DOHH2 (cell line): ENCODE results near the gene KRT24.

Experiments
- EZH2phosphoT487 ChIP-seq: fragments of 200-600 bp; sonication (generic); IDR thresholded peaks from 2 replicates; pipeline ENCODE4 v1.6.1; 2017; ENCODE audit warnings: borderline replicate concordance, mild to moderate bottlenecking, antibody characterized with exemption, low read length, moderate library complexity, mixed read lengths
- TF ChIP-seq, protein P1 (sequence below): fragments of 200-600 bp; sonication (generic); IDR thresholded peaks from one replicate; pipeline ENCODE4 v1.5.1; 2014; ENCODE audit warnings: antibody characterized with exemption, mild to moderate bottlenecking, low read depth, low read length; ENCODE audit not compliant: poor library complexity, severe bottlenecking

- no peak for TF ChIP-seq EZH2phosphoT487
- TF ChIP-seq, protein P1, sequence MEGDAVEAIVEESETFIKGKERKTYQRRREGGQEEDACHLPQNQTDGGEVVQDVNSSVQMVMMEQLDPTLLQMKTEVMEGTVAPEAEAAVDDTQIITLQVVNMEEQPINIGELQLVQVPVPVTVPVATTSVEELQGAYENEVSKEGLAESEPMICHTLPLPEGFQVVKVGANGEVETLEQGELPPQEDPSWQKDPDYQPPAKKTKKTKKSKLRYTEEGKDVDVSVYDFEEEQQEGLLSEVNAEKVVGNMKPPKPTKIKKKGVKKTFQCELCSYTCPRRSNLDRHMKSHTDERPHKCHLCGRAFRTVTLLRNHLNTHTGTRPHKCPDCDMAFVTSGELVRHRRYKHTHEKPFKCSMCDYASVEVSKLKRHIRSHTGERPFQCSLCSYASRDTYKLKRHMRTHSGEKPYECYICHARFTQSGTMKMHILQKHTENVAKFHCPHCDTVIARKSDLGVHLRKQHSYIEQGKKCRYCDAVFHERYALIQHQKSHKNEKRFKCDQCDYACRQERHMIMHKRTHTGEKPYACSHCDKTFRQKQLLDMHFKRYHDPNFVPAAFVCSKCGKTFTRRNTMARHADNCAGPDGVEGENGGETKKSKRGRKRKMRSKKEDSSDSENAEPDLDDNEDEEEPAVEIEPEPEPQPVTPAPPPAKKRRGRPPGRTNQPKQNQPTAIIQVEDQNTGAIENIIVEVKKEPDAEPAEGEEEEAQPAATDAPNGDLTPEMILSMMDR: no peak
Measured at GRCh38 chr17:40720899-40721298, 17.3 kb upstream of the KRT24 start.
